HEK293 (cell line): Measurements from ENCODE around the gene TNIK.

Experiments
- CTCF ChIA-PET: fragments of 350-600 bp; formaldehyde crosslinking; extraction: SDS; loops from one replicate; lab custom pipeline; 2021; ENCODE audit warnings: antibody characterized with exemption; lab: Yijun Ruan, JAX
- POLR2A ChIA-PET: fragments of 300-600 bp; formaldehyde crosslinking; extraction: SDS; loops from one replicate; lab custom pipeline; 2020; ENCODE audit warnings: antibody characterized with exemption, inconsistent platforms; lab: Yijun Ruan, JAX
- H3K27ac ChIP-seq: fragments of 200-500 bp; sonication (Bioruptor generic); 2 replicates; pipeline ENCODE4 v1.5.1; 2014; ENCODE audit warnings: low read depth, low read length, control low read depth, inconsistent platforms; ENCODE audit errors: extremely low read depth
- H3K36me3 ChIP-seq, 2 experiments: fragments of 200-500 bp in 1 of 2; sonication (Bioruptor generic) in 1 of 2; 1 replicate in 1 of 2; 2 replicates in 1 of 2; pipeline ENCODE4 v1.5.1; 2014 to 2017; ENCODE audit warnings: inconsistent platforms in 2 of 2, low read length in 2 of 2; ENCODE audit not compliant: control insufficient read depth in 2 of 2, insufficient read depth in 1 of 2
- H3K4me1 ChIP-seq: fragments of 200-500 bp; sonication (Bioruptor generic); 2 replicates; pipeline ENCODE4 v1.5.1; 2014; ENCODE audit warnings: mild to moderate bottlenecking, low read length, inconsistent platforms; ENCODE audit not compliant: control insufficient read depth, insufficient read depth
- H3K4me3 ChIP-seq: 2 replicates; pipeline ENCODE4 v1.5.1; 2011; ENCODE audit warnings: low read depth, mild to moderate bottlenecking, control low read depth, low read length, moderate library complexity
- H3K9me3 ChIP-seq: fragments of 200-500 bp; sonication (Bioruptor generic); 2 replicates; pipeline ENCODE4 v1.5.1; 2014; ENCODE audit warnings: low read depth, low read length, inconsistent platforms; ENCODE audit not compliant: control insufficient read depth, insufficient read depth
- GLI2 ChIP-seq: fragments of 450-650 bp; formaldehyde crosslinking; IDR thresholded peaks from 2 replicates; pipeline ENCODE4; 2017; ENCODE audit warnings: missing biosample characterization, missing genetic modification characterization, low read depth, borderline replicate concordance
- IKZF3 ChIP-seq: fragments of 450-650 bp; IDR thresholded peaks from 2 replicates; pipeline ENCODE4 v1.5.0; 2018; ENCODE audit warnings: missing biosample characterization, mild to moderate bottlenecking, missing genetic modification characterization, moderate library complexity
- INSM2 ChIP-seq: fragments of 450-650 bp; formaldehyde crosslinking; IDR thresholded peaks from 2 replicates; pipeline ENCODE4 v1.5.1; 2016; ENCODE audit warnings: missing biosample characterization, missing genetic modification characterization
- YY1 ChIP-seq: fragments of 450-650 bp; formaldehyde crosslinking; IDR thresholded peaks from 2 replicates; pipeline ENCODE4 v1.5.1; 2018; ENCODE audit warnings: missing biosample characterization, missing genetic modification characterization
- ZBTB7A ChIP-seq: fragments of 450-650 bp; formaldehyde crosslinking; IDR thresholded peaks from 2 replicates; pipeline ENCODE4 v1.5.1; 2016; ENCODE audit warnings: low read depth, missing biosample characterization, missing genetic modification characterization
- ZBTB8A ChIP-seq: fragments of 450-650 bp; formaldehyde crosslinking; IDR thresholded peaks from 2 replicates; pipeline ENCODE4 v1.5.1; 2016; ENCODE audit warnings: missing biosample characterization, missing genetic modification characterization
- ZFP41 ChIP-seq: fragments of 450-650 bp; formaldehyde crosslinking; IDR thresholded peaks from 2 replicates; pipeline ENCODE4 v1.5.1; 2016; ENCODE audit warnings: missing biosample characterization, missing genetic modification characterization, borderline replicate concordance
- ZNF114 ChIP-seq: fragments of 450-650 bp; formaldehyde crosslinking; IDR thresholded peaks from 2 replicates; pipeline ENCODE4 v1.5.0; 2017; ENCODE audit warnings: missing biosample characterization, missing genetic modification characterization
- ZNF16 ChIP-seq: fragments of 450-650 bp; formaldehyde crosslinking; IDR thresholded peaks from 2 replicates; pipeline ENCODE4 v1.5.1; 2016; ENCODE audit warnings: low read depth, missing biosample characterization, missing genetic modification characterization
- ZNF350 ChIP-seq: fragments of 450-650 bp; formaldehyde crosslinking; IDR thresholded peaks from 2 replicates; pipeline ENCODE4 v1.5.0; 2017; ENCODE audit warnings: missing biosample characterization, mild to moderate bottlenecking, missing genetic modification characterization
- ZNF48 ChIP-seq: fragments of 450-650 bp; formaldehyde crosslinking; IDR thresholded peaks from 2 replicates; pipeline ENCODE4 v1.5.1; 2016; ENCODE audit warnings: missing biosample characterization, missing genetic modification characterization
- ZNF529 ChIP-seq: fragments of 450-650 bp; formaldehyde crosslinking; IDR thresholded peaks from 2 replicates; pipeline ENCODE4 v1.5.1; 2017; ENCODE audit warnings: missing genetic modification characterization, missing biosample characterization; ENCODE audit not compliant: insufficient replicate concordance
- ZNF555 ChIP-seq: fragments of 450-650 bp; formaldehyde crosslinking; conservative IDR thresholded peaks from 2 replicates; pipeline ENCODE4 v1.5.1; 2017; ENCODE audit warnings: missing biosample characterization, mild to moderate bottlenecking, missing genetic modification characterization, inconsistent platforms
- ZNF76 ChIP-seq: fragments of 450-650 bp; formaldehyde crosslinking; IDR thresholded peaks from 2 replicates; pipeline ENCODE4; 2016; ENCODE audit warnings: low read depth, missing biosample characterization, missing genetic modification characterization, borderline replicate concordance
- ZSCAN4 ChIP-seq: fragments of 450-650 bp; formaldehyde crosslinking; IDR thresholded peaks from 2 replicates; pipeline ENCODE4 v1.5.1; 2017; ENCODE audit warnings: missing biosample characterization, missing genetic modification characterization
- TF ChIP-seq, protein P1 (sequence below): fragments of 450-650 bp; formaldehyde crosslinking; IDR thresholded peaks from 2 replicates; pipeline ENCODE4 v1.5.1; 2016; ENCODE audit warnings: missing biosample characterization, missing genetic modification characterization

TNIK gene

DNA sequence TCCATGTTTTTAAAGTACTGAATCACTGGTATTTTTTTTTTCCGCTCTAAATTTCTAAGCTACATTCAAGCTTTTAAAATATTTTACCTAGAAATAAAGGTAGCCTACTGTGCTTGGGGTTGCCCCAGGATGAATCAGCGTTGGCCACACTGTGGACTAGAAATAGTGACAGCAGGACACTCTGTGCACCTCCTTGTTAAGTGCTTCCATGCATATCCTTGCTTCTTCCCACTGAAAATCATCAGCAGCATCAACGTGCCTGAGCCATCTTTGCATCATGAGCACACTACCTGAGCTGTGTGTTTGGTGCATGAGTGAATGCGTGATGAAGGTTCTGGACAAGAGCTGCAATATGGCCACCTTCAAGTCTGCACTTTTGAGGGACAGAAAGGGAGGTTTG is 291.7 kb downstream of the TNIK start:
- H3K27ac ChIP-seq, result no peak overlapping the region
- H3K36me3 ChIP-seq, result peaks cover 0 to 23% of the 10 kb centered on the region in 2 experiments; a peak in 1 of 3 replicates
- POLR2A ChIA-PET, result no interaction called here
- TF ChIP-seq YY1 (tag by site-specific recombination), result no peak
- no peak for TF ChIP-seq ZBTB7A (tag by site-specific recombination)
- TF ChIP-seq ZBTB8A (tag by site-specific recombination), result no peak
- TF ChIP-seq ZFP41 (tag by site-specific recombination), result no peak
- no peak for TF ChIP-seq ZNF529 (tag by site-specific recombination)
- no peak for TF ChIP-seq GLI2 (tag by site-specific recombination)
- TF ChIP-seq ZNF555 (tag by site-specific recombination), result no peak
- TF ChIP-seq, all 188 proteins: peak for 0
- Histone ChIP-seq H3K4me1 (no peaks in the 10 kb centered on the region), H3K4me3 (no peak overlapping the region), H3K9me3 (no peaks in the 10 kb centered on the region)
- CTCF ChIA-PET, result interaction anchor here (0.6 to 1.5 kb wide), 3 partner anchors 14 to 207 kb away, joined by 3 to 4 read pairs (median 4); no protein-coding TSS in a partner anchor

- Histone ChIP-seq H3K4me1 (no peaks in the 10 kb centered on the region), H3K9me3 (no peaks in the 10 kb centered on the region), H3K36me3 (peaks cover 0 to 24% of the 10 kb centered on the region in 2 experiments; a peak in 1 of 3 replicates), H3K27ac (no peak overlapping the region), H3K4me3 (no peak overlapping the region)
- POLR2A ChIA-PET, result no interaction called here
- CTCF ChIA-PET, result interaction anchor here (0.6 to 1.5 kb wide), 3 partner anchors 118 to 330 kb away, joined by 3 to 6 read pairs (median 4); no protein-coding TSS in a partner anchor
- no peak for TF ChIP-seq ZNF48
- TF ChIP-seq IKZF3 (tag by site-specific recombination), result no peak
- no peak for TF ChIP-seq ZNF350
- TF ChIP-seq ZNF16 (tag by site-specific recombination), result no peak
- no peak for TF ChIP-seq ZSCAN4 (tag by site-specific recombination)
- TF ChIP-seq INSM2 (tag by site-specific recombination), result no peak
Measured at GRCh38 chr3:171168086-171168485, 292.1 kb downstream of the TNIK start.

- Histone ChIP-seq H3K27ac (no peak overlapping the region), H3K4me3 (no peak overlapping the region), H3K36me3 (peaks cover 0 to 29% of the 10 kb centered on the region in 2 experiments; a peak in 1 of 3 replicates), H3K9me3 (no peaks in the 10 kb centered on the region), H3K4me1 (no peaks in the 10 kb centered on the region)
- CTCF ChIA-PET, result interaction anchor here (0.5 kb wide), 1 partner anchor 62 kb away, joined by 3 read pairs; no protein-coding TSS in a partner anchor
- POLR2A ChIA-PET, result no interaction called here
- no peak for TF ChIP-seq ZNF114 (tag by site-specific recombination)
- TF ChIP-seq, protein P1, sequence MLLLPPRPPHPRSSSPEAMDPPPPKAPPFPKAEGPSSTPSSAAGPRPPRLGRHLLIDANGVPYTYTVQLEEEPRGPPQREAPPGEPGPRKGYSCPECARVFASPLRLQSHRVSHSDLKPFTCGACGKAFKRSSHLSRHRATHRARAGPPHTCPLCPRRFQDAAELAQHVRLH (tag by site-specific recombination), result no peak
Measured at GRCh38 chr3:171165983-171166382, 294.2 kb downstream of the TNIK start.

DNA sequence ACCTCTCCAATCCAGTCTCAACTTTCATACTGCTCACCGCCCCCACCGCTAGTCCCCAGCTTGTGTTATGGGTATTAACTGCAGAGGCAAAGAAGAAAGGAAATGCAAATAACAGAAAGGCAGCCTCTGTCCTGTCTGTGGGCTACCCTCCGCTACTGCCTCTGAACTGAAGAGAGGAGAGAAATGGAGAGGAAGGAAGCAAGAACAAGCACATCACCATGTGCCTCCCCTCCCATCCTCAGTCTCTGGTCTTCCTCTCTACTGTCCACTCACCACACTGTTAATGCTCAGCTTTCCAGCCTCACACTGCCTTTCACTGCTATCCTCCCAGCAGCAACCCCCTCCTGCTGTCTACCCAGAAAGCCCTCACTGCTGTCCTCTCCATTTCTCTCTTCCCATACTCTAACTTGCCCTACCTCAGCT is 294.7 kb downstream of the TNIK start:
- CTCF ChIA-PET, result no interaction called here
- POLR2A ChIA-PET, result no interaction called here
- TF ChIP-seq ZNF76 (tag by site-specific recombination), result no peak
- H3K4me3 ChIP-seq, result no peak overlapping the region
- peaks cover 0 to 32% of the 10 kb centered on the region in 2 experiments; a peak in 1 of 3 replicates for H3K36me3 ChIP-seq
- H3K4me1 ChIP-seq, result no peaks in the 10 kb centered on the region
- H3K9me3 ChIP-seq, result no peaks in the 10 kb centered on the region
- no peak overlapping the region for H3K27ac ChIP-seq
